GM21447 (cell line): ENCODE data around the gene CLCNKB.

ENCODE experiments used
- ATAC-seq: cut with Tn5 transposase; IDR thresholded peaks from one replicate; pipeline ENCODE4 v1.9.1; 2021; ENCODE audit not compliant: unreplicated experiment

The CLCNKB gene

GRCh38 chr1:16091296-16091695 lies 47.7 kb downstream of the CLCNKB start:
- no peak for ATAC-seq

GRCh38 chr1:16092097-16092922 lies 48.7 kb downstream of the CLCNKB start:
- no peak for ATAC-seq

- ATAC-seq: no peak
These were observed 49.4 kb downstream of the CLCNKB start for GRCh38 chr1:16092923-16093511.

- no peak for ATAC-seq
These were observed 50.0 kb downstream of the CLCNKB start for GRCh38 chr1:16093611-16094010.

- no peak for ATAC-seq
These were observed 51.0 kb downstream of the CLCNKB start for GRCh38 chr1:16094453-16095158.

- ATAC-seq: no peak
These were observed 51.9 kb downstream of the CLCNKB start for GRCh38 chr1:16095447-16095846.

GRCh38 chr1:16099412-16099811 lies 55.8 kb downstream of the CLCNKB start:
- no peak for ATAC-seq

GRCh38 chr1:16101623-16102022 lies 58.0 kb downstream of the CLCNKB start:
- no peak for ATAC-seq
